Frontal cortex (tissue), 4 donors: Measurements from ENCODE around the gene LAMB2. TPM values are rescaled to one million over a fixed set of nuclear protein-coding genes. Genes with fewer than 3 reads are reported as not detected.

Experiments
- DNase-seq, 2 donors: peaks; one replicate each; pipeline ENCODE4 v3.0.0; 2012; ENCODE audit warnings: low spot score in 2 of 2
- FAIRE-seq: peaks from 2 replicates; lab custom pipeline; 2012; peaks lifted over from hg19 to GRCh38; lab: Jason Lieb, UNC
- total RNA-seq: library from RNA; depleted of rRNA; stranded (reverse); fragments of >200 nt; gene quantifications from one replicate; pipeline ENCODE4 v1.2.3, GENCODE V29; 2014
- donor health status: control.
- donor health status: control.
- donor health status: control.

The LAMB2 gene
- total RNA-seq, result 30.2 TPM

DNA sequence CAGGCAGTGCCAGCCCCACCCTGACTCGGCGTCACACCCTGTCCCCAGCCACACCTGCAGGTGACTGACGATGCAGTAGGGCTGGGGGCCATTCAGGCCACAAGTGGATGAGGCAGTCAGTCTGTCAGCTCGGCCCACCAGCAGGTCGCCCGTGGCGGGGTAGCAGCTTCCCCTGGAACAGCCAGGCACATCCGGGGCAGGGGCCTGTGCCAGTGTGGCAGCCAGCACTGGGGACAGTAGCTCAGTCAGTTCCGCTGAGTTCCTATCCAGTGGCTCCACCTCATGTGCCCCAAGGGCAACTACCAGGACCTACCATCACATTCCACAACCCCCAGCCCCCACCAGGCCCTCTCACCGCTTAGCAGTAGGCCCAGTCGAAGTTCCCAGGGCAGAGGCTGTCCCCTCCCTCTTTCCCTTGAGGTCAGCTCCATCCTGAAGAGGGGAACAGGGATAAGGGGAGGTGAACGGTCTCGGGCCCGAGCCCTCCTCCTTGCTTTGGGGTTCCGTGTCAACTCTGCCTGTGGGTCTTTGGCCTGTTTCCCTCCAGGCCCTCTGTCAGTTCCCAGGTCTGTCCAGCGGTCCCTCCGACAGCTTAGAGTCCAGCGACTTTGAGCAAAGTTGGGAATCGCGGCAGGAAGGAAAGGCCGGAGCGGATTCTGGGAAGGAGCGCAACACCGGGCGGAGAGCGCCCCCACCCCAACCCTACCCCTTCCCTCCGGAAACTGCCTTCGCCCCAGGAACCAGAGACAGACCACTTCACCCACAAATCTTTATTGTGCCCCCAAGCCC, at the start of gene LAMB2:
Gene LAMB2 (minus strand): TSS at position 614 of the 789 bp plus-strand sequence. CDS start 183 bp downstream, at position 431.
- DNase-seq, result peak; percentile 57 to 83
- no peak for FAIRE-seq

DNA sequence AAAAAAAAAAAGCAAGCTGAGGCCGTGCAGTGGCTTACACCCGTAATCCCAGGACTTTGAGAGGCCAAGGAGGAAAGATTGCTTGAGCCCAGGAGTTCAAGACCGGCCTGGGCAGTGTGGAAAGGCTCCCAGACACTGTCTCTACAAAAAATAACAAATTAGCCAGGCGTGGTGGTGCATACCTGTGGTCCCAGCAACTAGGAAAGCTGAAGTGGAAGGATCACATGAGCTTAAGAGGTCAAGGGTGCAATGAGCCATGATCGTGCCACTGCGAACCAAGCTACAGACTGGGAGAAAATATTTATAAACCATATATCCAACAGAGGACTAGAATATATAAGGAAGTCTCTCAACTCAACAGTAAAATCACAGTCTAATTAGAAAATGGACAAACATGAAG, 48.5 kb upstream of the LAMB2 start:
- DNase-seq, result no peak
- no peak for FAIRE-seq

DNA sequence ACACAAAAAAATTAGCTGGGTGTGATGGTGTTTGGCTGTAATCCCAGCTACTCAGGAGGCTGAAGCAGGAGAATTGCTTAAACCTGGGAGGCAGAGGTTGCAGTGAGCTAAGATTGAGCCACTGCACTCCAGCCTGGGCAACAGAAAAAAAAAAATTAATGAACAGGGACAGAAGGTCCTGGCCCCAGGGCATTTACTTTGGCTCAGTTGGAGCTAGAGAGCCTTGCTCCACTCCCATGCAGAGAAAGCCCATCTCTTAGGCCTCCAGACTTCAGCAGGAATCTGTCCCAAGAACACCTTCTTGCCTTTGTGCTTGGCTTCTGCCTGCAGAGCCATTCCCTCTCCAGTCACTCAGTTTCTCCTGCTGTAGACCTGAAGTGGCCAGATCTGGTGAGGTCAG, 47.3 kb upstream of the LAMB2 start:
- DNase-seq, result no peak
- no peak for FAIRE-seq

DNA sequence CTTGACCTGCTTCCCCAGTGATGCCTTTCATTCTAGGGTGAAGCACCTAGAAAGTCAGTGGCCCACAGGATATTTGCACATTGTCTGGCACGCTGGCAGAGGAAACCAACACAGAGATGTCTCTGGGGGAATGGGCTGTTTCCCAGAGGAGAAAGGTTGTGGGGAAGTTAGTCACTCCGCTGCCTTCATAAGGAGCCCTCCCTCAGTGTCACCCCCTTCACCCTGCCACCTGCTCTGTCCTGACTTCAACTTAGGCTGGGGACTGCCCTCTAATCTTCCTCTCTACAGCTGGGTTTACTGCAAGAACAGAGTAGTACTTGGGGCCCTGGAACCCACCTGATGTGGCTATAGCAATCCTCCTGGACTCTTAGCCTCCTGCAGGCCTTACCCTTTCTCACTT, 44.2 kb upstream of the LAMB2 start:
- FAIRE-seq, result no peak
- DNase-seq, result no peak

DNA sequence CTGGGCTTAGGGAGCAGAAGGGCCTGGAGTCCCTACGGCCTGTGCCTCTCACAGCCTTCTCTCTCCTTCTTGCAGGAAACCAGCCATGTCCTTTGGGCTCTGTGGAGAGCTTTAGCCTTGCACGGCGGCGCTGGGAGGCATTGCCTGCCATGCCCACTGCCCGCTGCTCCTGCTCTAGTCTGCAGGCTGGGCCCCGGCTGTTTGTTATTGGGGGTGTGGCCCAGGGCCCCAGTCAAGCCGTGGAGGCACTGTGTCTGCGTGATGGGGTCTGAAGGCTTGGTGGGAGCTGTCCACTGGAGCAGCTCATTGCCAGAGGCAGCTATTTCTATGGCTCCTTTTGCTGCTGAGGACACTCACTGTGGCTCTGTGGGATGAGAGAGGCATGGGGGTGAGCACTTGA, 42.7 kb upstream of the LAMB2 start:
- DNase-seq (no peak), FAIRE-seq (no peak)

DNA sequence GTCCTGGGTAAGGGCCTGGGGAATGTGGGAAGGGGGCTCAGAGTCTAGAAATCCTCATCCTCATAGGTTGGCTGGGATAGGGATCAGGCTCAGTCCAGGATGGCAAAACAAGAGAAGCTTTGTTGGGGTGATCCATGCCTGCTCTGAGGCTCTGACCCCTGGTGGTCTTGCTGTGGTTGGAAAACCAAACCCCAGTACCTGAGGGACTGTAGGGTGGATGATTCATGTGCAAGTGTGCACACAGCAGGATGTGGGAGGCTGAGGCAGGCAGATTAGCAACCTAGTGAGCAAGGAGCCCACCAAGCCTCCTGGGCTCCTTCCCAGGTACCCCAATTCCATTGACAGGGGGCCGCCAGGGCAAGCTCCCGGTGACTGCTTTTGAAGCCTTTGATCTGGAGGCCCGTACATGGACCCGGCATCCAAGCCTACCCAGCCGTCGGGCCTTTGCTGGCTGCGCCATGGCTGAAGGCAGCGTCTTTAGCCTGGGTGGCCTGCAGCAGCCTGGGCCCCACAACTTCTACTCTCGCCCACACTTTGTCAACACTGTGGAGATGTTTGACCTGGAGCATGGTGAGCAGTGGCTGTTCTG, 41.6 kb upstream of the LAMB2 start:
- no peak for DNase-seq
- FAIRE-seq, result no peak

DNA sequence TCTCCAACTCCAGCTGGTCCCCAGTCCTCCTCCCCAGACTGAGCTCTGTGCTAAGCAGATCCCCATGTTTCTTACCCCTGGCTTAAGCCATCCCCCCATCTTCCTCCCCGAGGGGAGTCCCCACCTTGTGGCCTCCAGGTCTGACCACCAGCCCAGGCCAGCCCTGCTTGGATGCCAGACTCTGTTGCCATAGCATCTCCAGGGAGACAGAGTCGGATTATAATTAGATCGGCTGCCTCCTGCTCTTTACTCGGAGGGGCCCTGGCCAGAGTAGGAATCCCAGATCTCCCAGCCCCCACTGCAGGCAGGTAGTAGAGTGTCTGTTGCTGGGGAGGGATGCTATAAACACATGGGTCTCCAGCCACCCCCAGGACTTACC, 40.9 kb upstream of the LAMB2 start:
- DNase-seq, result no peak
- FAIRE-seq, result no peak

DNA sequence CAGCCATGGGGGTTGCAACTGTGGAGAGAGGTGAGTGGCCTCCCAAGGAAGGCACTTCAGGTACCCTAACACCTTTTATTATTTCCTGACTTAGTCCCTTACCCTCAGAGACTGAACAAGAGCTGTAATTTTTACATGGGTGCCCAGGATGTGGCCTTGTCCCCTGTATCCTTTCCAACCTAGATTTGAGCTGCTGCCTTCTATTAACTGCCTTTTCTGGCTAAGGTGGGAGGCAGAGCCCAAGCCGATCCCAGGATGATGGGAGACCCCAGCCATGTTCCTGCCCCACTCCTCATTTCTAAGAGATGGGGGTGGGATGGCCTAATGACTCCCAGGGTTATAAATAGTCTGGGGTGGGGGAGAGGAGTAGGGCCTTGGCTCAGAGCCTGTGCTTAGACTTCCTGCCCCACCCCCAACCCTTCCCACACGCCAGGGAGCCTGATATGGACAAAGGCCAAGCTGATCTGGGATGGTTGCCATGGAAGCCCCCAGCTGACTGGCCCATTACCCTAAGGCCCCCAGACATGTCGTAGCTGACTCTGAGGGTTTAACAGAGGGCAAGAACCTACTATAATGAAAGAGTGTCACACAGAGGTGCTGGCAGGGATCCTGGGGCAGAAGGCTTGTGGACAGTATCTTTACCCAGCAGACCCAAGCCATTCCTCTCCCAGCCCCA, 40.4 kb upstream of the LAMB2 start:
- FAIRE-seq (no peak), DNase-seq (peak in 1 of 2 donors; percentile 47)

DNA sequence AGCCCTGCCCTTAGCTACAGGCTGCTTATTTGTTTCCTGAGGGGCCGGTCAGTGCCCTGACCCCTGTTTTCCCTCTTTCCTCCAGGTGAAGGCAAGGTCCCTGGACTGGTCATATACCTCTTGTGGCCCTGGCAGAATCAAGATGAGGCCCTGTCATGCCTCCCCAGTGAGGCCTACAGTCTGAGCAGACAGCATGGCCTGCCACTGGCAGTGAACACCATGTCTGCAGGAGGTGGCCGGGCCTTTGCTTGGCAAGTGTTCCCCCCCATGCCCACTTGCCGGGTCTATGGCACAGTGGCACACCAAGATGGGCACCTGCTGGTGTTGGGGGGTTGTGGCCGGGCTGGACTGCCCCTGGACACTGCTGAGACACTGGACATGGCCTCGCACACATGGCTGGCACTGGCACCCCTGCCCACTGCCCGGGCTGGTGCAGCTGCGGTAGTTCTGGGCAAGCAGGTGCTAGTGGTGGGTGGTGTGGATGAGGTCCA, 39.7 kb upstream of the LAMB2 start:
- DNase-seq (no peak), FAIRE-seq (no peak)

DNA sequence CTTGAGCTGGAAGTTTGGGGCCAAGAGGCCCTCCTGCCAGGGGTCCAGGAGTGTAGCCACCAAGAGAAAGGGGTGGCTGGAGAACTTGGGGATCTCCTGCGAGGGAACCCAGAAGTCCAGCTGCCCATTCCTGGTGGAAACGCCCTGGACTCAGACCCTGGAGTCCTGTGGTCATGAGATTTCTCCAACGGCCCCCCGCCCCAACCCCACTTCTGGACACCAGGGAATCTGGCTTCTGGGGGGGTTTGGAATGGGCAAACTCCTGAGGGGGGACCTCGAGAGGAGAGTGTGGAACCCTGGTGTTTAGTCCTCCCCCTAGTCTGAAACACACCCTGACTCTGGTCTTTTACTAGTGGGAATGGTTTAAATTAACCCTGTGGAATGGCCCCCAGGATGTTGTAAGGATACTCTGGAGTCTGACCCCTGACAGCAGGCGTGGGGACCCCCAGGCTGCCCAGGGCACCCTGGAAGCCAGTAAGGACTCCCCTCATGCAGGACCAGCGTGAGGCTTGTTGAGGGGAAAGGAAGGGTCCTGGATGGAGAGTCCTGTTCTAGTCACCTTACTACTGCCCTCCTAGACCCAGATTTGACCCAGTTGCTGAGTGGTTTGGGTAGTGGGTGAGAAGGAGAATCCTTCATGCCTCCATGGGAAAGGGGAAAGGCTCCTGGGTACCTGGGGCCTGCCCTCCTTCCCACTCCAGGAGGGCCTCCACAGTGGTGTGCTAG, 39.1 kb upstream of the LAMB2 start:
- DNase-seq, result no peak
- FAIRE-seq, result no peak

DNA sequence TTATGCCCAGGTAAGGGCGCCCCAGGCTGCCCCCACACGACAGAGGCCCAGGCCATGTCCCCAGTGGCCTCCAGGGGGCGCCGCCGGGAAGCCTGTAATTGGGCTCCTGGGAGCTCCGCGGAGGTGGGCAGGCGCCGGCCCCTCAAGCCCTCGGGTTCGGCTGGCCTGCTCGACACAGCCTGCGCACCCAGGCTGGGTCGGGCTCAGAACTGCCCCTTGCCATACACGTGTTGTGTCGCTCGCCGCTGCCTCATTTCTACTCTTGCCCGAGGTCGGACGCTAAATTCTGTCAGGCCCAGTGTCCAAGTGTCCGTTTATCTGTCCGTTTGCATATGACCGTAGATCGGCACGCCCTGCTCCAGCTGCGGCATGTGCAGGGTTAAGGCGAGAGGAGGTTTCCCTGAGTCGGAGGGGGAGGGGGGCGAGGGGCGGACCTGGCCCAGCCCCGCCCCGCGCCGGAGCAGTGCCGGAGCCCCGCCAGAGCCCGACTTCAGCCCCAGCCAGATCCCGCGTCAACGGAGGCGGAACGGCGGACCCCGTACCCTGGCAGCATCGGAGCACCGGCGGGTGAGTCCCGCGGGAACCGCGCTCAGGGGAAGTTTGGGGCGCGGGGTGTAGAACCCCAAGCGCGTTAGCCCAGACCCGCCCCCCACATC, 38.4 kb upstream of the LAMB2 start, which contains the start of gene KLHDC8B:
Gene KLHDC8B (plus strand): TSS at position 480 of the 656 bp plus-strand sequence. CDS start 1,172 bp downstream, outside the sequence.
- DNase-seq (peak; percentile 78 to 84), FAIRE-seq (no peak)

DNA sequence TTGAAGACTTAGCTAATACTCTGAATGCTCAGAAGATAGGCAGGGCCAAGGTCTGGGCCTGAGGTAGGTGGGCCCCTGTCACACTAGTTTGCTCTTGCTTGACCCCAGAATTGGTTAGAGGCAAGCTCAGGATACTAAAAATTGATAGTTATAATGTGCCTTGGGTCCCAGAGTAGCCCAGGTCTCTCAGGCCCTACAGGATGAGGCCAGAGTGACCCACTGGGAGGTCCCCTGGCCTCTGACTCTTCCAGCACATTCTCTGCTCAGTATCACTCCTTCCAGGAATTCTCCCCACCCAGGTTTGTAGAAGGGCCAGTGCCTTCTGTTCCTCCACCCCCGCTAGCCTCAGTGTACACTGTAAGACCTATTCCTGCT, 37.9 kb upstream of the LAMB2 start:
- DNase-seq, result no peak
- FAIRE-seq, result no peak

DNA sequence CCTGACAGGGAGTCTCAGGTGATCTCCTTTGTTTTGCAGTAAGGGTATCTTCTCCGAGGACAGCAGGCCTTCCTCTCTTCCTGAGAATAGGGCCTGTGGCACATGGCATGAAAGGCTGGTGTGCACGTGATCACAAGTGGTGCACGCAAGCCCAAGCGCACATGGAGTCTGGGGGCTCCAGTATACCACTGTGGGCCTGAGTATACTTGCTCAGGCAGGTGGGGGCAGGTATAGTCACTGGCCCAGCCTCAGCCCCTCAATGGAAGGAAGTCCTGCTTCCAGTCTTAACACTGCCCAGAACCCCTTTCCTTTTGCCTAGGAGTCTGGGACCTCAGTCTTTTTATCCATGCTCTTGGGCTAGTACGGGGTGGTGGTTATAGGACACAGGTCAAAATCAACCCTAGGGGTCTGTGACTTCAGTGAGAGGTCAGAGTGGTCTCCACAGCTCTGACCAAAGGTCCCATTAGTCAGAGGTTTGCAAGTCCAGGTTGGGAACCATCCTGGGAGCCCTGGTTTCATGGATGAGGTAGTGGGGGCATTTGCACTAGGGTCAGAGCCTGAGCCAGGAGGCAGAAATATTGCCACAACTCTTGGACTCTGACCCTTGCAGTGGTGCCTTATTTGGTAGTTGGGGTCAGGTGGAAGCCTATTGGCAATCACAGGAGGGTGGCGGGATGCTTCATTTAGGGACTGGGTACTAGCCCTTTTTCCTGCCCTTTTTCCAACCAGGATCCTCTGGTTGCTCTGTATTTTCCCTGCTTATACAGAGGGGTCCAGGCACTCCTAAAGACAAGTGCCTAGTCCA, 34.1 kb upstream of the LAMB2 start:
- DNase-seq (no peak), FAIRE-seq (no peak)

DNA sequence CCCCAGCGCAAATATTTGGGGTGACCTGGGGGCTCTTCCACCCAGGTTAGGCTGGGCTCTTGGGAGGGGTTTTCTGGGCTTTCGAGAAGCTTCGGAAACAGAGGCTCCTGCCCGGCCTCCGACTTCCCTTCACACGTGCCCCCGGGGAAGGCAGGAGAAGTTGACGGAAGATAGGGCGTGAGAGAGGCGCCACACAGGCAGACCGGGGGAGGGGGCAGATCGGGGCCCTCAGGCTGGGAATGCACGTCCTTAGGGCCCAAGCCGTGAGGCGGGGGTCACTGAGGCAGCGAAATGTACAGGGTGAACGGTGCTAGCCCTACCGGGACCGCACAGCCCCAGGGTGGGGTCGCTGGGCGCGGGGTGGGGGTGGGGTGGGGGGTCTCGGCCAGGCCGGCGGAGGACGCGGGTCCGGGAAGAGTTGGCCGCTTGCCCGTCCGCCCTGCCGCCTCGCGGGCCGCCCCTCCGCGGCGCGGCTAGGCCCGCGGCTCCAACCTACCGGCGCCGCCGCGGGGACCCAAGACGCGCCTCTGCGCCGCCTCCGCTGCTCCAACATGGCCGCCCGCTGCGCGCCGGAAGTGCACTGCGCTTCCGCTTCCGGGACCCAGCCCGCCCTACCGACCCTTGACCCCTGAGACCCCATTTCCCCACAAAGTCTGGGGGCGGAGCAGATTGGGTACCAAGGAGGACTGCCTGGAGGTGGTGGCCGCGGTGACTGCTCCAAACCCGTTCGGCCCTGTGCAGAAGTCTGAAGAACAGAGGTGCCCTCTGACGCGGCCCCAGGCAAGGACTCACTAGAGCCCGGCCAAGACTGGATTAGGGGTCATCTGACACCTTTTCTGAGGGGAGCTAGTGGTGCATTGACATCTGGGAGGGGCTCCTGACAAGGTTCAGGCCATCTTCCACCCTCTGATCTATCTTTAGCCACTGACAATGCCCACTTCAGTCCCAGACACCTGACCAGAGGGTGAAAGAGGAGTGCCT, 33.2 kb upstream of the LAMB2 start, which contains the start of gene CCDC71:
Gene CCDC71 (minus strand): TSS at position 561 of the 981 bp plus-strand sequence. CDS start 2,123 bp downstream, outside the sequence.
- peak; percentile 92 to 96 for DNase-seq
- FAIRE-seq, result no peak

DNA sequence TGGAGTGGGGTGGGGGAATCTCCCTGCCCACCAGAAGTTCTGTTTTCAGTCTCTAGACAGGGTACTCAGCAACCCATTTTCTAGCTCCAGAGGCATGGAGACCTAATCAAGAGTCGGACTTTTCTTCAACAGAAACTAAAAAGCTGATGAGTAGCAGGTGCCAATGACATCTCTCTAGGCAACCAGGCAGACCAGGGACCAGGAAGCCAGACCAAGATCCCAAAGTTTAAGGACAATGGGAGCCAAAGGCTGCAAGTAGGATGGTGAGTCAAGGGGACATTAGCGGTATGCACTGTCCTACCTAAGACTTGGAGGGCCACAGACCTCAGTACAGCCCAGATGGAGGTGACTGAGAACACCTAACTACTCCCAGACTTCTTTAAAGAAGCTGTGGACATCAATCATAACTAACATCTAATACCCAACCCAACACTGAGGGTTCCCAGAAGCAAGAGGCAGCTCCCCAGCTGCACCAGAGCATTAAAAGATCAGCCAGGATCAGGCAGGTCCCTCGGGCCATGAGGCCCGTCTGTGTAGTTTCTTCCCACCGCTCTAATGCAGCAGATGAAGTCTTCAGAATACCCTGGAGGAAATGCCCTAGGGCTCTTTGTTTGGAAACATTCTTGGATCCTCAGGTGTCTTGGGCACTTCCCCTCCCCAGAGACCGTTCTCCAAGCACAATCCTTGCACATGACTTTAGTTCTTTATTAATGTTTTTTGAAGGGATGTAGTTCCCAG, 32.3 kb upstream of the LAMB2 start:
- no peak for DNase-seq

DNA sequence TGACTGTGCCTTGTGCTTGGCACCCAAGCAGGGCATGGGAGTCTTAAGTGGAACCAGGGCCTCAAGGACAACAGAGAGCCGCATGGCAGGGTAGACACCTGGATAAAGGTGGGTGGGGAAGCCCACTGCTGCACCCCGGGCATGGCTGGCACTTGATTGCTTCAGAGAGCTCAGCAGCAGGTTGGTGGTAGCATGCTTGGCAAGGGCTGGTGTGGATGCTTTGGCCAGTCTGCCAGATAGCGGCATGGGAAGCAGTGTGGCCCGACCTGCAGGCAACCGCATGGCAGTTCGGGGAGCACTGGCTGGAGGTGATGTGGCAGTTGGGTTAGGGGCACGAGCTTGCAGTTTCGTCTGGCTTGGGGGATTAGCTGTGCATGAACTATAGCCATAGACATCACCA, 30.8 kb upstream of the LAMB2 start:
- DNase-seq (no peak), FAIRE-seq (no peak)

More for the DNA sequence above, 32.3 kb upstream of the LAMB2 start:
- FAIRE-seq, result no peak
